Measurements from ENCODE around the gene MARK2. TPM values are rescaled to one million over a fixed set of nuclear protein-coding genes. Genes with fewer than 3 reads are reported as not detected.
A peak's percentile ranks its signal among the peaks of the same experiment; 100 is the strongest.

Gene MARK2
- total RNA-seq, 2 donors from 2014 or later, result 29.0 to 30.0 TPM

GRCh38 chr11:63834535-63835157 lies 4.3 kb upstream of the MARK2 start:
- no peaks in the 10 kb centered on the region for H3K9me3 Mint-ChIP-seq
- DNase-seq (no peak), ATAC-seq (replicated peaks in 1 of 2) (no peak)
- no peak overlapping the region for H3K27ac Mint-ChIP-seq
- H3K4me3 Mint-ChIP-seq, result no peak overlapping the region
- no peaks in the 10 kb centered on the region for H3K36me3 Mint-ChIP-seq (ENCODE audit: insufficient read depth in 2 of 2)
- H3K27me3 Mint-ChIP-seq (ENCODE audit: low read depth), result no peaks in the 10 kb centered on the region
- peaks cover 22% of the 10 kb centered on the region for H3K4me1 Mint-ChIP-seq (ENCODE audit: low read depth)

- H3K4me3 Mint-ChIP-seq, result no peak overlapping the region
- DNase-seq, result no peak
- ATAC-seq (replicated peaks in 1 of 2), result no peak
- no peak overlapping the region for H3K27ac Mint-ChIP-seq
- no peaks in the 10 kb centered on the region for H3K9me3 Mint-ChIP-seq
- no peaks in the 10 kb centered on the region for H3K27me3 Mint-ChIP-seq (ENCODE audit: low read depth)
- H3K36me3 Mint-ChIP-seq (ENCODE audit: insufficient read depth in 2 of 2), result peaks cover 3 to 5% of the 10 kb centered on the region in 2 donors
- peaks cover 25% of the 10 kb centered on the region for H3K4me1 Mint-ChIP-seq (ENCODE audit: low read depth)
Measured at GRCh38 chr11:63835158-63835545, 3.8 kb upstream of the MARK2 start.

- H3K4me3 Mint-ChIP-seq, result peak overlapping the region; percentile 73 to 84
- no peaks in the 10 kb centered on the region for H3K27me3 Mint-ChIP-seq (ENCODE audit: low read depth)
- no peak for ATAC-seq (replicated peaks in 1 of 2)
- H3K27ac Mint-ChIP-seq, result no peak overlapping the region
- H3K9me3 Mint-ChIP-seq, result no peaks in the 10 kb centered on the region
- peak; percentile 77 to 78 for DNase-seq
- H3K4me1 Mint-ChIP-seq (ENCODE audit: low read depth), result peaks cover 45% of the 10 kb centered on the region
- H3K36me3 Mint-ChIP-seq (ENCODE audit: insufficient read depth in 2 of 2), result peaks cover 5 to 11% of the 10 kb centered on the region in 2 donors
Measured at GRCh38 chr11:63837027-63837688, 1.8 kb upstream of the MARK2 start.

GRCh38 chr11:63837739-63838138 lies 1.2 kb upstream of the MARK2 start:
- peaks cover 7 to 11% of the 10 kb centered on the region in 2 donors for H3K36me3 Mint-ChIP-seq (ENCODE audit: insufficient read depth in 2 of 2)
- H3K4me3 Mint-ChIP-seq, result peak overlapping the region; percentile 73 to 84
- no peaks in the 10 kb centered on the region for H3K9me3 Mint-ChIP-seq
- H3K4me1 Mint-ChIP-seq (ENCODE audit: low read depth), result peaks cover 51% of the 10 kb centered on the region
- DNase-seq (no peak), ATAC-seq (replicated peaks in 1 of 2) (no peak)
- peak overlapping the region; percentile 77 for H3K27ac Mint-ChIP-seq
- no peaks in the 10 kb centered on the region for H3K27me3 Mint-ChIP-seq (ENCODE audit: low read depth)

GRCh38 chr11:63838150-63838677 lies 696 bp upstream of the MARK2 start:
- DNase-seq (no peak), ATAC-seq (replicated peaks in 1 of 2) (peak in 1 of 2 donors; percentile 0)
- Mint-ChIP-seq H3K4me1 (ENCODE audit: low read depth) (peaks cover 55% of the 10 kb centered on the region), H3K27me3 (ENCODE audit: low read depth) (no peaks in the 10 kb centered on the region), H3K36me3 (ENCODE audit: insufficient read depth in 2 of 2) (peaks cover 10 to 11% of the 10 kb centered on the region in 2 donors), H3K4me3 (peak overlapping the region; percentile 73 to 84), H3K9me3 (no peaks in the 10 kb centered on the region), H3K27ac (peak overlapping the region; percentile 77)

GRCh38 chr11:63839508-63840355 lies 822 bp downstream of the MARK2 start:
- no peak for ATAC-seq (replicated peaks in 1 of 2)
- peak; percentile 38 to 49 for DNase-seq
- H3K27me3 Mint-ChIP-seq (ENCODE audit: low read depth), result no peaks in the 10 kb centered on the region
- H3K4me1 Mint-ChIP-seq (ENCODE audit: low read depth), result peaks cover 66% of the 10 kb centered on the region
- no peaks in the 10 kb centered on the region for H3K9me3 Mint-ChIP-seq
- peak overlapping the region; percentile 87 for H3K27ac Mint-ChIP-seq
- peak overlapping the region; percentile 92 to 94 for H3K4me3 Mint-ChIP-seq
- H3K36me3 Mint-ChIP-seq (ENCODE audit: insufficient read depth in 2 of 2), result peaks cover 11 to 14% of the 10 kb centered on the region in 2 donors

GRCh38 chr11:63840356-63841060 lies 1.6 kb downstream of the MARK2 start:
- DNase-seq (peak in 1 of 2 donors; percentile 9), ATAC-seq (replicated peaks in 1 of 2) (no peak)
- Mint-ChIP-seq H3K36me3 (ENCODE audit: insufficient read depth in 2 of 2) (peaks cover 11 to 14% of the 10 kb centered on the region in 2 donors), H3K4me3 (peak overlapping the region; percentile 92 to 94), H3K27ac (peak overlapping the region; percentile 87), H3K9me3 (no peaks in the 10 kb centered on the region), H3K4me1 (ENCODE audit: low read depth) (peaks cover 62% of the 10 kb centered on the region), H3K27me3 (ENCODE audit: low read depth) (no peaks in the 10 kb centered on the region)

- Mint-ChIP-seq H3K27ac (peak overlapping the region; percentile 31), H3K9me3 (no peaks in the 10 kb centered on the region), H3K36me3 (ENCODE audit: insufficient read depth in 2 of 2) (peaks cover 11 to 14% of the 10 kb centered on the region in 2 donors), H3K27me3 (ENCODE audit: low read depth) (no peaks in the 10 kb centered on the region), H3K4me1 (ENCODE audit: low read depth) (peaks cover 68% of the 10 kb centered on the region), H3K4me3 (peak overlapping the region; percentile 92 to 94)
- ATAC-seq (replicated peaks in 1 of 2) (no peak), DNase-seq (no peak)
Measured at GRCh38 chr11:63841554-63841953, 2.6 kb downstream of the MARK2 start.

- peak overlapping the region; percentile 73 for H3K27ac Mint-ChIP-seq
- ATAC-seq (replicated peaks in 1 of 2), result no peak
- H3K36me3 Mint-ChIP-seq (ENCODE audit: insufficient read depth in 2 of 2), result peaks cover 11 to 14% of the 10 kb centered on the region in 2 donors
- DNase-seq, result no peak
- H3K27me3 Mint-ChIP-seq (ENCODE audit: low read depth), result no peaks in the 10 kb centered on the region
- H3K9me3 Mint-ChIP-seq, result no peaks in the 10 kb centered on the region
- H3K4me1 Mint-ChIP-seq (ENCODE audit: low read depth), result peaks cover 68% of the 10 kb centered on the region
- H3K4me3 Mint-ChIP-seq, result peak overlapping the region in 1 of 2 donors; percentile 46
Measured at GRCh38 chr11:63843041-63843440, 4.1 kb downstream of the MARK2 start.

GRCh38 chr11:63844836-63845235 lies 5.9 kb downstream of the MARK2 start:
- H3K27ac Mint-ChIP-seq, result no peak overlapping the region
- no peak for DNase-seq
- no peaks in the 10 kb centered on the region for H3K9me3 Mint-ChIP-seq
- peaks cover 80% of the 10 kb centered on the region for H3K4me1 Mint-ChIP-seq (ENCODE audit: low read depth)
- no peaks in the 10 kb centered on the region for H3K27me3 Mint-ChIP-seq (ENCODE audit: low read depth)
- H3K36me3 Mint-ChIP-seq (ENCODE audit: insufficient read depth in 2 of 2), result peaks cover 9 to 13% of the 10 kb centered on the region in 2 donors
- no peak for ATAC-seq (replicated peaks in 1 of 2)
- H3K4me3 Mint-ChIP-seq, result no peak overlapping the region

GRCh38 chr11:63845303-63845702 lies 6.4 kb downstream of the MARK2 start:
- no peak overlapping the region for H3K4me3 Mint-ChIP-seq
- DNase-seq (no peak), ATAC-seq (replicated peaks in 1 of 2) (no peak)
- H3K27me3 Mint-ChIP-seq (ENCODE audit: low read depth), result no peaks in the 10 kb centered on the region
- H3K36me3 Mint-ChIP-seq (ENCODE audit: insufficient read depth in 2 of 2), result peaks cover 5 to 11% of the 10 kb centered on the region in 2 donors
- H3K4me1 Mint-ChIP-seq (ENCODE audit: low read depth), result peaks cover 78% of the 10 kb centered on the region
- no peak overlapping the region for H3K27ac Mint-ChIP-seq
- H3K9me3 Mint-ChIP-seq, result no peaks in the 10 kb centered on the region

GRCh38 chr11:63845911-63846310 lies 7.0 kb downstream of the MARK2 start:
- Mint-ChIP-seq H3K4me1 (ENCODE audit: low read depth) (peaks cover 78% of the 10 kb centered on the region), H3K36me3 (ENCODE audit: insufficient read depth in 2 of 2) (peaks cover 0 to 9% of the 10 kb centered on the region in 2 donors), H3K9me3 (no peaks in the 10 kb centered on the region), H3K27me3 (ENCODE audit: low read depth) (no peaks in the 10 kb centered on the region), H3K4me3 (no peak overlapping the region), H3K27ac (no peak overlapping the region)
- ATAC-seq (replicated peaks in 1 of 2) (no peak), DNase-seq (no peak)

Data from activated T-cell treated with anti-CD3 and anti-CD28 coated beads, Interleukin-2, amount 50 U/mL, for 72 hours (primary cell).